Stimulated activated CD8-positive, alpha-beta memory T cell treated with anti-CD3 and anti-CD28 coated beads, Interleukin-7, amount 100 ng/mL, for 4 hours (primary cell): ENCODE results near the gene MED17.
"Not testable (repeated sequence)": the region's sequence is repeated elsewhere in the genome, so short reads cannot be mapped to it uniquely, and the experiment has no call there.

Experiments
- DNase-seq, 2 donors: peaks; one replicate each; pipeline ENCODE4 v3.0.0-alpha.2; 2020; ENCODE audit warnings: low read depth in 2 of 2

MED17 gene

GRCh38 chr11:93757924-93758865 is 25.9 kb upstream of the MED17 start:
- DNase-seq = no peak

- DNase-seq = not testable (repeated sequence)
These were observed 25.0 kb upstream of the MED17 start for GRCh38 chr11:93759123-93759522.

- no peak for DNase-seq
These were observed 22.2 kb upstream of the MED17 start for GRCh38 chr11:93761910-93762309.

GRCh38 chr11:93765551-93765950 is 18.5 kb upstream of the MED17 start:
- DNase-seq = no peak

- DNase-seq = no peak
These were observed 17.6 kb upstream of the MED17 start for GRCh38 chr11:93766504-93766903.

GRCh38 chr11:93767018-93767417 is 17.1 kb upstream of the MED17 start:
- no peak for DNase-seq

GRCh38 chr11:93770160-93770559 is 13.9 kb upstream of the MED17 start:
- DNase-seq = no peak

- DNase-seq = no peak
These were observed 12.0 kb upstream of the MED17 start for GRCh38 chr11:93772123-93772522.

GRCh38 chr11:93773045-93773477 is 11.0 kb upstream of the MED17 start:
- no peak for DNase-seq

GRCh38 chr11:93773601-93774200 is 10.4 kb upstream of the MED17 start:
- no peak for DNase-seq

- DNase-seq = not testable (repeated sequence)
These were observed 9.5 kb upstream of the MED17 start for GRCh38 chr11:93774560-93774959.

GRCh38 chr11:93775289-93775688 is 8.8 kb upstream of the MED17 start:
- DNase-seq = no peak

GRCh38 chr11:93783362-93783761 is 720 bp upstream of the MED17 start:
- DNase-seq = no peak

GRCh38 chr11:93783765-93784144 is 327 bp upstream of the MED17 start:
- DNase-seq = no peak

GRCh38 chr11:93784935-93785360 is 866 bp downstream of the MED17 start:
- no peak for DNase-seq

GRCh38 chr11:93791493-93791892 is 7.4 kb downstream of the MED17 start:
- no peak for DNase-seq

GRCh38 chr11:93796441-93797231 is 12.6 kb downstream of the MED17 start:
- no peak for DNase-seq

- DNase-seq = no peak
These were observed 17.3 kb downstream of the MED17 start for GRCh38 chr11:93801366-93801765.

GRCh38 chr11:93804879-93805278 is 20.8 kb downstream of the MED17 start:
- DNase-seq = no peak

- no peak for DNase-seq
These were observed 23.9 kb downstream of the MED17 start for GRCh38 chr11:93807980-93808379.

- DNase-seq = no peak
These were observed 29.9 kb downstream of the MED17 start for GRCh38 chr11:93813974-93814373.

- DNase-seq = no peak
These were observed 31.0 kb downstream of the MED17 start for GRCh38 chr11:93814966-93815633.
